GM18868 (cell line): ENCODE data around the gene BARX1.

Source experiments
- ATAC-seq: cut with Tn5 transposase; IDR thresholded peaks from one replicate; pipeline ENCODE4 v1.9.1; 2021; ENCODE audit warnings: mild to moderate bottlenecking, moderate library complexity; ENCODE audit not compliant: unreplicated experiment

Gene BARX1

DNA sequence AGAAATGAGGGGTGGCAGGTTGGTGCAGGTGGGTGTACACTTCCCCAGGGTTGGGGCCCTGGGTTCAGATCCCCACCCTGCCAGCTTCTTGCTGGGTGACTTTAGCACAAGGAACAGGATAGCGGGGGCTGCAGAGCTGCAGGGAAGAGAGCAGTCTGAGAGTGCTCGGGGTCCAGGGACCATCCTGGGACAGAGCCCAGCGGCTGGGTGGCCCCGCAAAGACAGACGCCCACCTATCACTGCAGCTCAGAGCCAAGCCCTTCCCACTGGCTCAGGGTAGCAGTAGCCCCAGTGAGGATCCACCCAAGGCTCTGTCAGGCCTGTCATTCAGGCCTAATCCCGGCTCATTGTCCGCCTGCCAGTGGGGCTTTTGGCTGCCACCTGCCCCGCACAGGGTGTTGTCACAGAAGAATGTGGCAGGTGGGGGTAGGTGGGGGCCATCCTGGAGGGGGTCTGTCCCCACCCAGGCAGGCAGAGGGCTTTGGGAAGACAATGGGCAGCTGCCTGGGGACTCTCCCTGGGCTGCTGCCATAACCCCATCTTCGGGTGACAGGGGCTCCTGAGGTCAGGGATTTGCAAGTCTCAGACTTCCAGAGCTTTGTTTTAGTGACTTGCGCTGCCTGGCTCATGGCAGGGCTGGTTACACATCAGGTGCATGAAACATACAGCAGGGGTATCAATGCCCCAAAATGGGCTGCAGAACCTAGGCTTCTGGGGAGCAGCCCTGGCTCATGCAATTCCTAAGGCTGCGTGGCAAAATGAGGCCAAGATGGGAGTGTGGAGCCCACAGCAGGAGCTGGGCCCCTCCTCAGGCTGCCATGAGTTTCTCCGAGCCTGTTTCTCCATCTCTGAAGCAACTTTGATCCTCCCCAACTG lies 52.1 kb downstream of the BARX1 start:
- ATAC-seq, result no peak

DNA sequence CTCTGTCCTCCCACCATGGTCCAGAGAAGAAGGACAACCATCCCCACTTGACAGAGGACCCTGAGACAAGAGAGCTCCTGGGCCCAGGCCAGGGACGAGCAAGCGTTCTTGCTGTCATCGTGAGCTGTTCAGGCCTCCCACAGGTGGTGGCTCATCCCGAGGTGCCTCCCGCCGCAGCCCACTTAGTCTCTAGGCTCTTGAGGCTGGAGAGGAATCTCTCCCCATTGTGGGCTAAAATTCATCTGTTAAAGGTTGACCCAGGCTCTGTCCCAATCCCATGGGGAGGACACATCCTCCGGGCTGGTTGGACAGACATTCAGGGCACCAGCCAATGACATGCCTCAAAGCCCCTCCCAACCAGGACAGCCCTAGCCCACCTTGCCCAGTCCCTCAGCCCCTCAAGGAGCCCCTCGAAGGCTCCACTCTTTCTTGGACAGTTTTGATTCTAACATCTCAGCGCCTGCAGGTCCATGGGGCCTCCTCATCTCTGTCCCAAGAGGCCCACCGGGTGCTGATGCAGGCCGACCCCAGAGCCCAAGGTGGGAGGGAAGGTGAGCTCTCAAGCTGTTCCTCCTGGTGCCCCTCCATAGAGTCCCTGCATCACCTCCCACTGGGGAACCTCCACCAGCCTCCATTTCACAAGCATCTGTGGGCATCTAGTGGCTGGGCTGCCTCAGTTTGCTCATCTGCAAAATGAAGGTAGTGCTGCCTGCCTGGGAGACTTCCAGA lies 52.9 kb downstream of the BARX1 start:
- ATAC-seq, result no peak
